NT2/D1 (cell line): ENCODE data around the gene MAP3K10.
"Not testable (repeated sequence)": the region's sequence is repeated elsewhere in the genome, so short reads cannot be mapped to it uniquely, and the experiment has no call there.

Experiments
- DNase-seq: peaks from one replicate; pipeline ENCODE4 v3.0.0-alpha.2; 2011; ENCODE audit warnings: low read depth, low spot score
- H3K27me3 ChIP-seq: 2 replicates; pipeline ENCODE4 v1.6.0; 2011; ENCODE audit warnings: mild to moderate bottlenecking; ENCODE audit not compliant: insufficient read length, insufficient read depth
- H3K36me3 ChIP-seq: 2 replicates; pipeline ENCODE4 v1.6.1; 2011; ENCODE audit warnings: mild to moderate bottlenecking, low read length, mixed read lengths; ENCODE audit not compliant: insufficient read depth, insufficient read length
- H3K4me1 ChIP-seq: 2 replicates; pipeline ENCODE4 v1.5.1; 2011; ENCODE audit not compliant: insufficient read depth, insufficient read length
- H3K4me3 ChIP-seq: 2 replicates; pipeline ENCODE4 v1.5.1; 2011; ENCODE audit warnings: low read depth; ENCODE audit not compliant: insufficient read length
- H3K9ac ChIP-seq: 2 replicates; pipeline ENCODE4 v1.6.0; 2011; ENCODE audit warnings: low read depth; ENCODE audit not compliant: insufficient read length
- H3K9me3 ChIP-seq: 2 replicates; pipeline ENCODE4 v1.5.1; 2011; ENCODE audit warnings: mild to moderate bottlenecking, low read length; ENCODE audit not compliant: insufficient read depth
- SUZ12 ChIP-seq: IDR thresholded peaks from 2 replicates; pipeline ENCODE4 v1.6.1; 2011; ENCODE audit not compliant: insufficient read length, insufficient read depth; ENCODE audit errors: extremely low read depth
- YY1 ChIP-seq: IDR thresholded peaks from 2 replicates; pipeline ENCODE4 v1.6.1; 2011; ENCODE audit not compliant: insufficient read length, insufficient read depth
- ZNF274 ChIP-seq: IDR thresholded peaks from 2 replicates; pipeline ENCODE4 v1.6.1; 2011; ENCODE audit warnings: mild to moderate bottlenecking, low read depth, low read length

The MAP3K10 gene

DNA sequence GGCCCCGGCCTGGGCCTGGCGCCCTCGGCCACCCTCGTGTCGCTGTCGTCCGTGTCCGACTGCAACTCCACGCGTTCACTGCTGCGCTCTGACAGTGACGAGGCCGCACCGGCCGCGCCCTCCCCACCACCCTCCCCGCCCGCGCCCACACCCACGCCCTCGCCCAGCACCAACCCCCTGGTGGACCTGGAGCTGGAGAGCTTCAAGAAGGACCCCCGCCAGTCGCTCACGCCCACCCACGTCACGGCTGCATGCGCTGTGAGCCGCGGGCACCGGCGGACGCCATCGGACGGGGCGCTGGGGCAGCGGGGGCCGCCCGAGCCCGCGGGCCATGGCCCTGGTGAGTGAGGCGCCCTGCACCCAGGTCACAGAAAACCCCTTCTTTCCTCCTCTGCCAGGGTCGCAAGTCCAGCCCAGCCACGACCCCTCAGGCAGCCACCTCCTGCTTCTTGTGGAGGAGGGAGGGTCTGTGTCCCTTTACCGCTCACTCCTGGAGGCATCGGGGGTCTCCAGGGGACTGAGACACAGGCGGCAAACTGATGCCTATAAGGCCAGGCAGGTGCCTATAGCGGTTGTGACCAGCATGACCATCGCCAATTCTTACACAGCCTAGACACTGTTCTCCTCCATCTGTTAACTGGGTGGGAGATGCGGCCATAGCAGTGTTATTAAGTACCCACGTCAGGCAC lies 22.8 kb downstream of the MAP3K10 start:
- no peak overlapping the region for H3K9ac ChIP-seq
- no peaks in the 10 kb centered on the region for H3K36me3 ChIP-seq
- H3K4me1 ChIP-seq, result peaks cover 2% of the 10 kb centered on the region
- no peak overlapping the region for H3K4me3 ChIP-seq
- H3K9me3 ChIP-seq, result no peaks in the 10 kb centered on the region
- peaks cover 23% of the 10 kb centered on the region for H3K27me3 ChIP-seq
- DNase-seq, result no peak
- TF ChIP-seq ZNF274 (no peak), SUZ12 (no peak), YY1 (no peak)

GRCh38 chr19:40214936-40215335 lies 23.7 kb downstream of the MAP3K10 start:
- DNase-seq, result no peak
- Histone ChIP-seq H3K36me3 (no peaks in the 10 kb centered on the region), H3K9ac (no peak overlapping the region), H3K4me3 (no peak overlapping the region), H3K4me1 (peaks cover 4% of the 10 kb centered on the region), H3K9me3 (no peaks in the 10 kb centered on the region), H3K27me3 (peaks cover 32% of the 10 kb centered on the region)
- no peak for TF ChIP-seq SUZ12
- no peak for TF ChIP-seq ZNF274

DNA sequence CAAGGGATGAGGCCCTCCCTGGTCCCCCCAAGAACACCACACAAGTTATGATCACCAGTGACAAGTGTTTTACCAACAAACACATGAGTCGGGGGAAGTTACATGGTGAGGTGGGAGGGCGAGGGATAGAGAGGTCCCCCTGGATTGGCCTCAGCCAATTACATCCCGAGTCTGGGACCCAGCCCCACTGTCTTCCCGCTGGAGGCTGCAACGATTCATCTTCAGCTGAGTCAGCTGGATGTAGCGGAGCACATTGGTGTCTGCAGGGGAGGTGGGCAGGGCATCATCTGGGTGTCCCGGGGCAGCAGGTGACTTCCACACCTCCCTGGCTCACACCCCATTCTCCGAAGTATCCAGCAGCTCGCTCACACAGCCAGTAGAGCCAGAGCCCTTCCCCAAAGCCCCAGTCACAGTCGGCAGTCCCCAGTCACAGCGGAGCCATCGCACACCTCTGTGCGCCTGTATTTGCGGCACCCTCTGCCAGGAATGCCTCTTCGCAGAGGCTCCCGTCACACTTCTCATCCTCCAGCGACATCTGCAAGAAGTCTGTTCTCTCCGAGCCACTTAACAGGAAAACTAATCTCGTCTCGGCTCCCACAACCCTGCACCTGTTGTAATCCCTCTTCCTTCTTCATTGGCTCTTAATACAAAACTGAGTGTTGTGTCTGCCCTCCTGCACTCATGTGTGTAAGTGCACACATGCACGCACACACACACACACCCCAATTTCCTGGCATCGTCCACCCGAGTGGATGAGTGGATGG lies 25.0 kb downstream of the MAP3K10 start:
- H3K27me3 ChIP-seq, result peaks cover 37% of the 10 kb centered on the region
- no peaks in the 10 kb centered on the region for H3K36me3 ChIP-seq
- H3K4me3 ChIP-seq, result no peak overlapping the region
- TF ChIP-seq ZNF274 (no peak), YY1 (no peak), SUZ12 (no peak)
- H3K9me3 ChIP-seq, result no peaks in the 10 kb centered on the region
- DNase-seq, result no peak
- peaks cover 4% of the 10 kb centered on the region for H3K4me1 ChIP-seq
- H3K9ac ChIP-seq, result no peak overlapping the region

DNA sequence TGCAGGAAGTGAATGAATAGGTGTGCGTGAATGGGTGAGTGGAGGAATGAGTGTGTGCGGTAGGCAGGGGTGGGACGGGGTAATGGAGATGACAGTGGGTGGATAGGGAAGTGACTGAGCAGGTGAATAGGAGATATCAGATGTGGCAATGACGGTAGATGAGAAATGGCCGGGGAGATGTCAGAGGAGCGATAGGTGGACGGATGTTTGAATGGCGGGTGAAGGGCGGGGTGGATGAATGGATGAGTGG lies 25.5 kb downstream of the MAP3K10 start:
- H3K9ac ChIP-seq, result no peak overlapping the region
- TF ChIP-seq ZNF274 (no peak), YY1 (no peak), SUZ12 (no peak)
- H3K9me3 ChIP-seq, result no peaks in the 10 kb centered on the region
- no peak overlapping the region for H3K4me3 ChIP-seq
- DNase-seq, result no peak
- H3K27me3 ChIP-seq, result peaks cover 37% of the 10 kb centered on the region
- peaks cover 4% of the 10 kb centered on the region for H3K4me1 ChIP-seq
- no peaks in the 10 kb centered on the region for H3K36me3 ChIP-seq

GRCh38 chr19:40217027-40217810 lies 26.0 kb downstream of the MAP3K10 start:
- no peak overlapping the region for H3K9ac ChIP-seq
- H3K9me3 ChIP-seq, result peaks cover 3% of the 10 kb centered on the region; the same call in 1 of the 2 replicates
- DNase-seq, result no peak
- H3K27me3 ChIP-seq, result peaks cover 37% of the 10 kb centered on the region
- H3K36me3 ChIP-seq, result no peaks in the 10 kb centered on the region
- H3K4me1 ChIP-seq, result peaks cover 4% of the 10 kb centered on the region
- TF ChIP-seq SUZ12 (no peak), ZNF274 (no peak), YY1 (no peak)
- H3K4me3 ChIP-seq, result no peak overlapping the region

DNA sequence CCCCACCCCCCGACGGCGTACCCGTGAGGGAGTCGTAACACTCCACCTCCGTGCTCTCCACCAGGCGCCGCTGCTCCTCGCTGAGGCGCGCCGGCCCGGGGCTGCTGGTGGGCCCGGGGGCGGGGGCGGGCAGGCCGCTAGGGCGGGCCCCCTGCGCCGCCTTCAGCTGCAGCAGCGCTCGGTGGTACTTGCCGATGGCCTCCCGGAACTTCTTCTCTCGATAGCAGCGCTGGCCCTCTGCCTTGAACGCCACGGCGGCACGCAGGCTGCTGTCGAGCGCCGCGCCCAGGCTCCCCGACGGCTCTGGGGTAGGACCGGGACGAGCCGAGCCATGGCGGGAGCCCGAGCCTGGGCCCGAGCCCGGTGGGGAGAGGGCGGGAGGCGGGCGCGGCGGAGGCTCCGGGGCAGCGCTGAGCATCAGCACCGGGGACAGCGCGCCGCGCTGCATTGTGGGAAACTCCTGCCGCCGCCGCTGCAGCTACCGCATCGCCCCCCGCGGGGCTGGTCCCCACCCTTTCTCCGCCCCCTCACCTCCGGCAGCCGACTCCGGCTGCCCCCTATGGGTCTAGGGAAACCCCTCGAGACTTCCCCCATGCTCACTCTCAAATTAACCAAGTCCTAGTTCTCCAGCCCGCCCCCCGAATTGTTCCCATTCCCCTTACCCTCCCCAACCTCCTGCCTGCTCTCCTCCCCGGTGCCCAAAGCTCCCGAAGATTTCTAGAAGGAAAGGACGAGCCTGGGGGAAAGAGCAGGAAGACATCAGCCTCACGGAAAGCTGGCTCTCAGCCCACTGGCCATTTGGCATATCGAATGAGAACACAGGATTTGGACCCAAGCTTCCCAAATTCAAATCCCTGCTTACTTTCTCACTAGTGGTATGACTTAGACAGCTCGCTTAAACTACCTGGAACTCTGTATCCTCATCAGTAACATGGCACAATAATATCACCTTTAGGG lies 27.0 kb downstream of the MAP3K10 start, which contains the start of gene TTC9B:
TTC9B (minus strand) TSS at position 451 of the 957 bp plus-strand sequence; CDS start at position 448, 3 bp downstream.
- peaks cover 10% of the 10 kb centered on the region; the same call in 1 of the 2 replicates for H3K9me3 ChIP-seq
- peaks cover 4% of the 10 kb centered on the region for H3K4me1 ChIP-seq
- DNase-seq, result peak; percentile 57
- no peak within 1 kb of the TSS for H3K4me3 ChIP-seq
- no peak for TF ChIP-seq YY1
- no peak for TF ChIP-seq SUZ12
- no peak for TF ChIP-seq ZNF274
- no peaks in the 10 kb centered on the region for H3K36me3 ChIP-seq
- peaks cover 37% of the 10 kb centered on the region for H3K27me3 ChIP-seq
- H3K9ac ChIP-seq, result no peak within 1 kb of the TSS

GRCh38 chr19:40219029-40219428 lies 27.8 kb downstream of the MAP3K10 start:
- not testable (repeated sequence) for H3K9ac ChIP-seq, H3K9me3 ChIP-seq, DNase-seq, H3K36me3 ChIP-seq, H3K4me1 ChIP-seq, H3K4me3 ChIP-seq
- H3K27me3 ChIP-seq, result peaks cover 37% of the 10 kb centered on the region
